ENCODE results near the gene GFRA4.

The GFRA4 gene

DNA sequence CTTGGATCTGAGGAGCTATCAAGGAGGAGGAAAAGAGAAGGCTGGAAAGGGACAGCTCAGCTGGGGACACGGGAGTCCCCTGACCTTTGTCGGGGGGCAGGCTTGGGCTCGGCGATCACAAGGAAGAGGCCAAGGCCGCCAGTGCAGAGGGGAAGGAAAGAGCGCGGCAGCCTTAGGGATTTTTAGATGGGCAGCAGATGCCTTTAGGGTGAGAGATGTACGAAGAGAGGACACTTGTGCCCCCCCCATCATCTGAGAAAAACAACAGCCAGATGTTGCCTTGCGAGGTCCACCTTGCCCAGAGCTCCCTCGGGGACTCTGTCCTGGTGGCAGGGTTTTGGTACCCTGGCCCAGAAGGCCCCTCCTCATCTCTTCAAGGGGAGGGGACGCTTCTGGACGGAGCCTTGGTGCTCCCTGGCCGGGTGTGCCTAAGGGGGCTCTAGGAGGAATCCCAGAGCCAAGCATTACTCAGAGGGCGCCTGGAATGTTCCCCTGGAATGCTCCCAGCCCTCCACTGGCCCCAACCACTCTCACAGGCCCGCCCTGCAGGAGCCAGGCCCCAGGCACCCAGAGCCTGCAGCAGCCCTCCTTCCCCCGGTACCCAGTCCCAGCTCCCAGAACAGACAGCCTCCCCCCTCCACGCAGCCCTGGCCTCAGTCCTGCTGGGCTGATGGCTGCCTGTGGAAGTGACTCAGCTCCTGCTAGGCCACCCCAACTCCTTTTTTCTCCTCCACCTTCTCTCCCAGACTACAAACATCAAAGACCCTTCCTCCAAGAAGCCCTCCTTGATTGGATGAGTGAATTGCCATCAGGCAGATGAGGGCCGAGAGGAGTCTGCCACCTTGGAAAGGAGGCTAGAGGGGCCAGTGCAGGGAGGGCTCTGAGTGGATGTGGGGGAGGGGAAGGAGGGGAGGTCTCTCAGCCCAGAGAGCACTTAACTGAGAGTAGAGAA is 16.8 kb upstream of the GFRA4 start:
- no peak for TF ChIP-seq CTCF (IDR thresholded peaks at IDR 0.05; ENCODE audit: low read depth, low read length)
- Histone ChIP-seq H3K4me3 (ENCODE audit: low read depth, low read length) (no peak overlapping the region), H3K9me3 (ENCODE audit: severe bottlenecking) (no peaks in the 10 kb centered on the region), H3K27me3 (ENCODE audit: insufficient read depth, low read depth, severe bottlenecking) (peaks cover 18% of the 10 kb centered on the region), H3K36me3 (no peaks in the 10 kb centered on the region), H3K27ac (no peak overlapping the region)
- no peak for DNase-seq

- H3K4me3 ChIP-seq (ENCODE audit: low read depth, low read length): no peak overlapping the region
- no peaks in the 10 kb centered on the region for H3K36me3 ChIP-seq
- DNase-seq: no peak
- H3K27me3 ChIP-seq (ENCODE audit: insufficient read depth, low read depth, severe bottlenecking): peaks cover 27% of the 10 kb centered on the region
- TF ChIP-seq CTCF (IDR thresholded peaks at IDR 0.05; ENCODE audit: low read depth, low read length): no peak
- H3K27ac ChIP-seq: no peak overlapping the region
- H3K9me3 ChIP-seq (ENCODE audit: severe bottlenecking): no peaks in the 10 kb centered on the region
Measured at GRCh38 chr20:3678856-3679720, 15.9 kb upstream of the GFRA4 start.

DNA sequence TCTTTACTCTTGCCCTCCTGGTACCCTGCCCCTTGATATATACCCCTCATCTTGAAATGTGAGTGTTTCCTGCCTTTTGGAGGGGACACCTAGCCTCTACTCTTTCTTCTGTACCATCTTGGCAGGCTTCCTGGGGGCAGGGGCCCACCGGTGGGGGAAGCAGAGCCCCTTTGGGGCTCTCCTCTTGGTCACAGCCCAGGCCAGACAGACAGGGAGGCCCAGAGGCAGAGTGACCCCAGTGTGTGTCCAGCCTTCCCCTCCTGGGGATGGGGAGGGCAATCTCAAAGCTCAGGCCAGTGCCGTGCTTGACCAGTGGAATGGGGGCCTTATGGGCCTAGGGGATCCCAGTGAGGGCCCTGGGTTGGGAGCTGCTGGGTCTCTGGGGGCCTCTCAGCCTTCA is 15.0 kb upstream of the GFRA4 start:
- no peak for DNase-seq
- no peak for TF ChIP-seq CTCF (IDR thresholded peaks at IDR 0.05; ENCODE audit: low read depth, low read length)
- no peak overlapping the region for H3K27ac ChIP-seq
- peaks cover 31% of the 10 kb centered on the region for H3K27me3 ChIP-seq (ENCODE audit: insufficient read depth, low read depth, severe bottlenecking)
- H3K36me3 ChIP-seq: no peaks in the 10 kb centered on the region
- no peaks in the 10 kb centered on the region for H3K9me3 ChIP-seq (ENCODE audit: severe bottlenecking)
- H3K4me3 ChIP-seq (ENCODE audit: low read depth, low read length): no peak overlapping the region

- Histone ChIP-seq H3K27me3 (ENCODE audit: insufficient read depth, low read depth, severe bottlenecking) (peaks cover 36% of the 10 kb centered on the region), H3K4me3 (ENCODE audit: low read depth, low read length) (no peak overlapping the region), H3K27ac (no peak overlapping the region), H3K9me3 (ENCODE audit: severe bottlenecking) (no peaks in the 10 kb centered on the region), H3K36me3 (no peaks in the 10 kb centered on the region)
- no peak for TF ChIP-seq CTCF (IDR thresholded peaks at IDR 0.05; ENCODE audit: low read depth, low read length)
- DNase-seq: no peak
Measured at GRCh38 chr20:3677733-3678132, 14.5 kb upstream of the GFRA4 start.

DNA sequence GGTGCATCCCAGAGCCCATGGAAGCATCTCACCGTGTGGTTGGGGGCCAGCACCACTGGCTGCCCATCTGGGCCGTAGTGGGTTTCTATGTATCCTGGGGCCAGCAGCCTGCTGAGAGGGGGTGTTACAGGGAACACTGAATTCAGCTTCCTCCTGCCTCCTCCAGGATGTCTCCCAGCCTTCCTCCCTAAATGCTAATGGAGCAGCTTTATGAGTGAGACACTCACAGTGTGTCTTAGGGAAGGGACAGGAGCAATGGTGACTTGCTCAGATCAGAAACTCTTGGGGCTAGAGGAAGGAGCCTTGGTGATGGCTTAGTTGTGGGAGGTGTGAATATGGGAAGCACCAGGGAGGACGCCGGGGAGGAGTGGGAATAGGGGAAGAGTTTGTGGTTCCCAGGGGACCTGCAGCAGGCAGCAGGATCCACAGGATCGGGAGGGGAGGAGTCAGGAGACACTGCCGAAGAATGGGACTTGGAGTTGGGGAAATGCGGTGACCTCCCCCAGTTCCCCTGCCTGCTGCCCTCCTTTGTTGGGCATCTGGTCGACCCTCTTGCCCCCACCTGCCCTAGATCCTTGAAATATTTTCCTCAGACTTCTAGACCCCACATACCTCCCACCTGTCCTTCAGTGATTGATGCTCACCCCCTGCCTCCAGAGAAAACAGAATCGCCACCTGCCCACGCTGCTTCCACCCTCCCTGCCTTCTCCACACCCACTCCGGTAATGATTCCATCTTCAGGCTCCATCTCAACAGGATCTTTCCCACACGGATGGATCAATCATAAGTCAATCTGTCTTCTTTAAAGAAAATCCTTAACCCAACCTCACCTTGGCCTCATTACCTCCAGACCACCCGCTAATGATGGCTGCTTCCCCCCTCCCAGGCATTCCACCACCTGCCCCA is 12.0 kb upstream of the GFRA4 start:
- H3K36me3 ChIP-seq: no peaks in the 10 kb centered on the region
- H3K27me3 ChIP-seq (ENCODE audit: insufficient read depth, low read depth, severe bottlenecking): peaks cover 45% of the 10 kb centered on the region
- H3K27ac ChIP-seq: no peak overlapping the region
- H3K4me3 ChIP-seq (ENCODE audit: low read depth, low read length): no peak overlapping the region
- DNase-seq: no peak
- no peaks in the 10 kb centered on the region for H3K9me3 ChIP-seq (ENCODE audit: severe bottlenecking)
- no peak for TF ChIP-seq CTCF (IDR thresholded peaks at IDR 0.05; ENCODE audit: low read depth, low read length)
